ENCODE measurements around the gene VIPR1. TPM values are rescaled to one million over a fixed set of nuclear protein-coding genes. Genes with fewer than 3 reads are reported as not detected.

The VIPR1 gene
- total RNA-seq, 1 donor from 2014 or later: 0.52 TPM

DNA sequence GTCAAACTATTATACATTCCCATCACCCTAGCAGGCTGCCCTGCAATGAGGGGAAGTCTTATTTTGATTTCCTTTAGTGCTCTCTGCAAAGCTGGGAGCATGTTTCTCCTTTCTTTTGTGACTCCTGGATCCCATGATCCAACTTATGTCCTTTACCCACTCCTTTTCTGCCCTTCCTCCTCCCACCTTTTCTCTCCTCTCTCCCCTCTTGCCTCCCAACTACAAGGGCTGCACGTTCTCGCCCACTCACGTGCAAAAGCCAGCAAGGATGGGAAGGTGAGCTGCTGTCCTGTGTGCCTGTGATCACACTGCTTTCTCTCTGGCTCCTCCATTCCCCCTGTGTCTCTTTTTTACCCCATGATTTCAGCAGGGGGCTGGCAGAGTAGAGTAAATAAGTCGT is 6.1 kb downstream of the VIPR1 start:
- intact Hi-C loops (cut with micrococcal nuclease): no loop called here
- no peak overlapping the region for H3K4me3 Mint-ChIP-seq (ENCODE audit: low read depth)
- peaks cover 6% of the 10 kb centered on the region for H3K27me3 Mint-ChIP-seq (ENCODE audit: low read depth)
- no peak for DNase-seq (ENCODE audit: low spot score)
- H3K9me3 Mint-ChIP-seq: no peaks in the 10 kb centered on the region
- H3K4me1 Mint-ChIP-seq (ENCODE audit: low read depth): peaks cover 10% of the 10 kb centered on the region
- no peaks in the 10 kb centered on the region for H3K36me3 Mint-ChIP-seq (ENCODE audit: low read depth)
- H3K27ac Mint-ChIP-seq: no peak overlapping the region

DNA sequence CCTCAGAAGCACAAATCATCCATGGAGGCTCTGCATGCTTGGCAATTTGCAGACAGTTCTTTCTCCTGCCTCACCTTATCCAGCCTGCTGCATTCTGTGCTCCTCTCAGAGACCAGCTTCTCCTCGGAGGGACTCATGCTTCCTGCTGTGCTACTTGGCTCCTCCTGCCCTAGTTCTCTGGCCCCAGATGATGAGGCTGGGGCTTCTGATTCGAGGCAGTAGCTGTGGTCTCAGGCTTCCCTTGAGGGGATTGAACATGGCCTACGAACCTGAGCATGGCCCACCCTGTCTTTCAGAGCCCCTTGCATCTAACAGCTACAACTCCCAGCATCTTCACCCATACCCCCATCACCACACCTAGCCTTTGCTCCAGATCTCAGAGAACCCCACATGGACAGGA is 6.7 kb downstream of the VIPR1 start:
- Mint-ChIP-seq H3K27ac (no peak overlapping the region), H3K4me3 (ENCODE audit: low read depth) (no peak overlapping the region), H3K9me3 (no peaks in the 10 kb centered on the region), H3K36me3 (ENCODE audit: low read depth) (no peaks in the 10 kb centered on the region), H3K4me1 (ENCODE audit: low read depth) (peaks cover 10% of the 10 kb centered on the region), H3K27me3 (ENCODE audit: low read depth) (peaks cover 6% of the 10 kb centered on the region)
- intact Hi-C loops (cut with micrococcal nuclease): no loop called here
- DNase-seq (ENCODE audit: low spot score): no peak

DNA sequence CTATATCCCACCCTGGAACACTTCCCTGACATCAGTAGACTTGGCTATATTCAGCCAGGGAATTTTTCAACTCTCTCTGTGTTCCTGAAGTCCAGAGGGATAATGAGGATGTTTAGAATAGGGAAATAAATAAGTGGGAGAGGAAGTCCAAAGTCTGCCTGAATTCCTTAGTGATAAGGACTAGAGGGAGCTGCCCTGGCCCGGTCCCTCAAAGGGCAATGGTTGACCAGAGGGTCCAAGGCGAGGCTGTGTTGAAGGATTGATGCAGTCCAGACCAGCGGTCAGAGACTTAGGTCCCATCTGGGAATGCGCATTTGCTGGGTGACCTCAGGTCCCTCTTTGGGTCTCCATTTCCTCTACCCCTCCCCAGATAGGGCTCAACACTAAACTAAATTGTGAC is 7.9 kb downstream of the VIPR1 start:
- H3K4me1 Mint-ChIP-seq (ENCODE audit: low read depth): peaks cover 10% of the 10 kb centered on the region
- no peak overlapping the region for H3K4me3 Mint-ChIP-seq (ENCODE audit: low read depth)
- H3K27ac Mint-ChIP-seq: no peak overlapping the region
- no peak for DNase-seq (ENCODE audit: low spot score)
- peaks cover 3% of the 10 kb centered on the region for H3K27me3 Mint-ChIP-seq (ENCODE audit: low read depth)
- no peaks in the 10 kb centered on the region for H3K36me3 Mint-ChIP-seq (ENCODE audit: low read depth)
- intact Hi-C loops (cut with micrococcal nuclease): no loop called here
- H3K9me3 Mint-ChIP-seq: no peaks in the 10 kb centered on the region

DNA sequence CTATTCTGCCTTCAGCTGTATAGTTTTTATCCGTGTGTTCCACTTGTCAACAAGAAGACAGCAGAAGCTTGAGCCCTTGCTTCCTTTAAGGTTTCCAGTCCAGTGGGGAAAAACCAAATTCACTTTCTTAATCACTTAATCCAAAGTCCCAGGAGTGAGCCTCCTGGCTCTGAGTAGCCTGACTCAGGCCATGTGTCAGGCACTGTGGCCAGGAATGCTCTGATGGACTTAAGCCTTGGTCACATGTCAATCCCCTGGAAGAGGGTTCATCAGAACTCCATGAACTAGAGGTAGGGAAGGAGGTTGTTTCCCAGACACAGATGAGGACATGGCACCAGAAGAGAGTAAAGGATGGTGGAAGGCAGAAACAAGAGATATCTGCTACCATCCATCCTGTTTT is 8.8 kb downstream of the VIPR1 start:
- no peak overlapping the region for H3K4me3 Mint-ChIP-seq (ENCODE audit: low read depth)
- no peak overlapping the region for H3K27ac Mint-ChIP-seq
- no peak for DNase-seq (ENCODE audit: low spot score)
- no peaks in the 10 kb centered on the region for H3K36me3 Mint-ChIP-seq (ENCODE audit: low read depth)
- H3K4me1 Mint-ChIP-seq (ENCODE audit: low read depth): peaks cover 10% of the 10 kb centered on the region
- peaks cover 3% of the 10 kb centered on the region for H3K27me3 Mint-ChIP-seq (ENCODE audit: low read depth)
- H3K9me3 Mint-ChIP-seq: no peaks in the 10 kb centered on the region
- intact Hi-C loops (cut with micrococcal nuclease): no loop called here

DNA sequence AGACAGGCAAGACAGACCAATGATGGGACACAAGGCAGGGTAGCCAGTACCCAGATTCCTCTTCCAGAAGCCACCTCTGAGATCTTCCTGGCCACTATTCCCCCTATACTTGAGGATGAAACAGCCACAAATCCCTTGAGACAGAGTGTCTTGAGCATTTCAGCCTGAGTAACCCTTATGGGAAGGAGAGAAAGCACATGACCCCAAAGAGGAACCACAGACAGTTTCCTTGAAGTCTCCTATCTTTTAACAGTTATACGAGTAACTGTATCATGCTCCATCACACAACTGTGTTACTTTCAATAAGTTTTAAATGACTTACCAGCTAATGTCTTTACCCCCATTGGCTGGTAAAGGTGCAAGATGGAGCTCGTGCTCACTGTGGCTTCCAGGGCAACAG is 9.3 kb downstream of the VIPR1 start:
- intact Hi-C loops (cut with micrococcal nuclease): no loop called here
- Mint-ChIP-seq H3K27ac (no peak overlapping the region), H3K36me3 (ENCODE audit: low read depth) (no peaks in the 10 kb centered on the region), H3K4me3 (ENCODE audit: low read depth) (no peak overlapping the region), H3K9me3 (no peaks in the 10 kb centered on the region), H3K4me1 (ENCODE audit: low read depth) (peaks cover 10% of the 10 kb centered on the region), H3K27me3 (ENCODE audit: low read depth) (peaks cover 3% of the 10 kb centered on the region)
- DNase-seq (ENCODE audit: low spot score): no peak

DNA sequence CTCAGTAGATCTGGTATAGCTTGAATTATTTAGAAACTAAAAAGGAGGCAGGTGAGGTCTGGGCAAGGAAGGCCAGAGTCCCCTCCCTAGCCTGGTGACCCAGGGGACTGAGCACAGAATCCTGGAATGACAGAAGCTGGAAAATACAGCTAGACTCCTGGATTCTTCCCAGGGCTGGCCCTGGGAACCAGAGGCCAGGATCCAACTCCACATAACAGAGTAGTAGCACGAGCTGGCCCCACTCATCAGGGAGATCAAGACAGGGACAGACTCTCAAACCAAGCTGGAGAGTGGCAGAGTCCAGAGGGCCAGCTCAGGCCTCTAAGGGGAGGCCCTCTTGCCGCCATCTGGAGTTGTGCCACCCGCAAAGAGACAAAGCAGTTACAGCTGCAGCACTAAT is 10.7 kb downstream of the VIPR1 start:
- Mint-ChIP-seq H3K4me1 (ENCODE audit: low read depth) (peaks cover 4% of the 10 kb centered on the region), H3K4me3 (ENCODE audit: low read depth) (no peak overlapping the region)

DNA sequence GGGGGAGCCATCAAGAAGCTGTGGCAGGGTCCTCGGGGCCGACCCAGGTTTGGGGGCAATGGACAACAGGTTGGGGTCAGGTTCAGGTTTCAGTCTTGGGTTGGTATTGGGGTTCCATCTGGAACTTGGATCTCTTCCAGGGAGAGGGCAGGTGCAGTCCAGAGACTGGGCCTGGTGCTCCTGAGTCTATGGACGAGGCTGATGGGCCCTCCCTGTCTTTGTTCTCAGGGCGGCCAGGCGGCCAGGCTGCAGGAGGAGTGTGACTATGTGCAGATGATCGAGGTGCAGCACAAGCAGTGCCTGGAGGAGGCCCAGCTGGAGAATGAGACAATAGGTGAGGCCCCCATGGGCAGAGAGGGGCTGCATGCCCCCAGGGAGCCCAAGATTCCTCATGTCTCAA is 11.1 kb downstream of the VIPR1 start:
- H3K27ac Mint-ChIP-seq: no peak overlapping the region
- no peak overlapping the region for H3K4me3 Mint-ChIP-seq (ENCODE audit: low read depth)
- H3K36me3 Mint-ChIP-seq (ENCODE audit: low read depth): no peaks in the 10 kb centered on the region
- H3K9me3 Mint-ChIP-seq: no peaks in the 10 kb centered on the region
- H3K4me1 Mint-ChIP-seq (ENCODE audit: low read depth): peaks cover 4% of the 10 kb centered on the region
- peaks cover 3% of the 10 kb centered on the region for H3K27me3 Mint-ChIP-seq (ENCODE audit: low read depth)
- intact Hi-C loops (cut with micrococcal nuclease): no loop called here
- DNase-seq (ENCODE audit: low spot score): no peak

More for the DNA sequence above, 10.7 kb downstream of the VIPR1 start:
- Mint-ChIP-seq H3K27ac (no peak overlapping the region), H3K9me3 (no peaks in the 10 kb centered on the region), H3K27me3 (ENCODE audit: low read depth) (peaks cover 3% of the 10 kb centered on the region), H3K36me3 (ENCODE audit: low read depth) (no peaks in the 10 kb centered on the region)
- no peak for DNase-seq (ENCODE audit: low spot score)
- intact Hi-C loops (cut with micrococcal nuclease): no loop called here

DNA sequence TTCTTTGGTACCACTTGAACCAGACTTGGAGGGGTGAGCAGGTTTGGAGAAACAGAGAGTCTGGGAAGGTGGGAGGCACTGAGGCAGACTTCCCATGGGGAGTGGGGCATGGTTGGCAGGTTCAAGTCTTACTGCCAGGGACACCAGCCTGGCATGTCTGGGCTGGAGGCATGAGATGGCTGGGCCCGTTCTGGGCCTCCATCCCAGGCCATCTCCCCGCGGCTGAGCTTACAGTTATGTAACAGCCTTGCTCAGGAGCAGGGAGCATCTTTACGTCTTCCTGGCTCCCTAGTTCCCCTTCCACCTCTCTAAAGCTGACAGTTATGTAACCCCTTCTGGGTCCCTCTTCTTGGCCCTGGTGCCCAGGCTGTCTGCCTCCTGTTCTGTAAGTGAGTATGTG is 12.4 kb downstream of the VIPR1 start:
- no peak overlapping the region for H3K4me3 Mint-ChIP-seq (ENCODE audit: low read depth)
- no peaks in the 10 kb centered on the region for H3K9me3 Mint-ChIP-seq
- H3K36me3 Mint-ChIP-seq (ENCODE audit: low read depth): no peaks in the 10 kb centered on the region
- H3K27ac Mint-ChIP-seq: no peak overlapping the region
- no peaks in the 10 kb centered on the region for H3K27me3 Mint-ChIP-seq (ENCODE audit: low read depth)
- intact Hi-C loops (cut with micrococcal nuclease): no loop called here
- H3K4me1 Mint-ChIP-seq (ENCODE audit: low read depth): peaks cover 9% of the 10 kb centered on the region
- no peak for DNase-seq (ENCODE audit: low spot score)

DNA sequence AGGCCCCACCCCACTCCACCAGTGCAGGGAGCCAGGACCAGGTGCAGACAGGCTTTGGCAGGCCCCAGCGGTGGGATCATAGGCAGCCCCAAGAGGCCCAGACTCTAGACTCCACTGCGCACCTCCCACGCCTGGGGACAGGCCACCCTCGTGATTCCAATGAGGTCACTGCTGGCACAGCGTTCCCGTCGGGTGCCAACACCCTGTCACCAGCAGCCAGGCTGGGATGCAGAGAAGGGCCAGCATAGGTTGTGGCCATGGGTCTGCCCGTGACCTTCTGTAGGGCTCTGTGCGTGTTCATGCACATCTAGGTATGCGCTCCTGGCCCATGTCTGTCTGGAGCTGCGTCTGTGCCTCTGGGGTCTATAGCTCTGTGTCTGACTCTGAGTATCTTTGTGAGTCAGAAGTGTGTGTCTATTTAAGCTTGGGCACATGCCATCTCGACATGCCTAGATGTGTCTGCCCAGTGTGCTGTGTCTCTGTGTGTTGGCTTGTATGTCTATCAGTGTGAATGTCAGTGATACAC is 13.0 kb downstream of the VIPR1 start:
- Mint-ChIP-seq H3K36me3 (ENCODE audit: low read depth) (no peaks in the 10 kb centered on the region), H3K4me1 (ENCODE audit: low read depth) (peaks cover 13% of the 10 kb centered on the region), H3K9me3 (no peaks in the 10 kb centered on the region), H3K4me3 (ENCODE audit: low read depth) (no peak overlapping the region), H3K27ac (no peak overlapping the region), H3K27me3 (ENCODE audit: low read depth) (no peaks in the 10 kb centered on the region)
- intact Hi-C loops (cut with micrococcal nuclease): no loop called here
- DNase-seq (ENCODE audit: low spot score): no peak

DNA sequence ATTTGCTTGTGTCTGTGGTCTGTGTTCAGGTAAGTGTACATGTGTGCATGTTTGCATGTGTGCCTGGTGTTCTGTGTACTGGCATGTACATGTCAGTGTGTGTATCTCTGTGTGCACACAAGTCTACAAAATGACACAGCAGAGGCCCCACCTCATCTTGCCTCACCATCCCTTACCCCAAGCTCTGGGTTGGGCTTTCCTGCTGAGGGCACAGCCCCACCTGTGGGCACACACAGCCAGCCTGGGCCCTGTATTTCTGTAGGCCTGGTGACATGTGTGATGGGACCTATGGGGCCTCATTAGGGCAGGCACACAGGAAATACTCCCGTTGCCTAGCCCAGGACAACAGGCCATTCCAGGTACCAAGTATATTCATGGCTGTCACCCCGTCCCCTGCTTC is 13.5 kb downstream of the VIPR1 start:
- no peaks in the 10 kb centered on the region for H3K27me3 Mint-ChIP-seq (ENCODE audit: low read depth)
- H3K9me3 Mint-ChIP-seq: no peaks in the 10 kb centered on the region
- H3K4me1 Mint-ChIP-seq (ENCODE audit: low read depth): peaks cover 13% of the 10 kb centered on the region
- intact Hi-C loops (cut with micrococcal nuclease): no loop called here
- H3K4me3 Mint-ChIP-seq (ENCODE audit: low read depth): no peak overlapping the region
- DNase-seq (ENCODE audit: low spot score): no peak
- H3K36me3 Mint-ChIP-seq (ENCODE audit: low read depth): no peaks in the 10 kb centered on the region
- no peak overlapping the region for H3K27ac Mint-ChIP-seq

DNA sequence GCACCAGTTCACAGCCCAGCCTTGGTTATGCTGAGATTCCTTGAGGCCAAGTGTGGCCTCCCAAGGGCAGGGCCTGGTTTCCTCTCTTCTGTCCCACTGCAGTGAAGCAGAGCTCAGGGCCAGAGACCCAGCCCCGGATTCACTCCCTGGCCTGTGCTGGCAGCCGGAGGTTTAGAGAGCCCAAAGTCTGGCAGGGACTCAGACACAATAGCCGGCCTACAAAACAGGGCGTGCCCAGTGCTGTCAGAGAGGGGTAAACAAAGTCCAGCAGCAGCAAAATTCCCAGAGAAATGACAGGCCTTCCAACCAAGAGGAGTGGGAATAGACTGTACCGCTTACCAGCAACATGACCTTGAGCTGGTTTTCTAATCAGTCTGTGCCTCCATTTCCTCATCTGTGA is 14.0 kb downstream of the VIPR1 start:
- H3K4me3 Mint-ChIP-seq (ENCODE audit: low read depth): no peak overlapping the region
- no peak for DNase-seq (ENCODE audit: low spot score)
- H3K27ac Mint-ChIP-seq: no peak overlapping the region
- intact Hi-C loops (cut with micrococcal nuclease): no loop called here
- no peaks in the 10 kb centered on the region for H3K27me3 Mint-ChIP-seq (ENCODE audit: low read depth)
- H3K4me1 Mint-ChIP-seq (ENCODE audit: low read depth): peaks cover 10% of the 10 kb centered on the region
- H3K36me3 Mint-ChIP-seq (ENCODE audit: low read depth): no peaks in the 10 kb centered on the region
- no peaks in the 10 kb centered on the region for H3K9me3 Mint-ChIP-seq

DNA sequence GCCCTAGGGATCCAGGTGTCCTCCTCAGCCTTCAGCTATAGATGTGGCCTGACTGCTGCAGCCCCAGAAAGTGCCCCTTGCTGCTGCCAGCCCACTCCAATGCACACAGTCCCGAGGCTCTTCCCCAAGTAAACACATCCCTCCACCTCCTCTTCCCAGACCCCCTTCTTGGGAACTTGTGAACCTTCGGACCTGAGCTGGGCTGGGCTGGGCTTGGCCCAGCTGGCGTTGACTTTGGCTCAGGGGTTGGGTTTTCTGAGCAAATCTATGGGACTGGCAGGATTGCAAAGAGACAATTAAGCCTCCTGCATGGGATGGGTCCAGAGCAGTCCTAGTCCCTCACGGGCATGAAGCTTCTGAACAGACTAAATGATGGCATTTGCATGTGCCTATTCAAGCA is 14.7 kb downstream of the VIPR1 start:
- H3K4me3 Mint-ChIP-seq (ENCODE audit: low read depth): no peak overlapping the region
- DNase-seq (ENCODE audit: low spot score): no peak
- peaks cover 9% of the 10 kb centered on the region for H3K4me1 Mint-ChIP-seq (ENCODE audit: low read depth)
- H3K27ac Mint-ChIP-seq: no peak overlapping the region
- no peaks in the 10 kb centered on the region for H3K36me3 Mint-ChIP-seq (ENCODE audit: low read depth)
- no peaks in the 10 kb centered on the region for H3K27me3 Mint-ChIP-seq (ENCODE audit: low read depth)
- intact Hi-C loops (cut with micrococcal nuclease): no loop called here
- H3K9me3 Mint-ChIP-seq: no peaks in the 10 kb centered on the region

DNA sequence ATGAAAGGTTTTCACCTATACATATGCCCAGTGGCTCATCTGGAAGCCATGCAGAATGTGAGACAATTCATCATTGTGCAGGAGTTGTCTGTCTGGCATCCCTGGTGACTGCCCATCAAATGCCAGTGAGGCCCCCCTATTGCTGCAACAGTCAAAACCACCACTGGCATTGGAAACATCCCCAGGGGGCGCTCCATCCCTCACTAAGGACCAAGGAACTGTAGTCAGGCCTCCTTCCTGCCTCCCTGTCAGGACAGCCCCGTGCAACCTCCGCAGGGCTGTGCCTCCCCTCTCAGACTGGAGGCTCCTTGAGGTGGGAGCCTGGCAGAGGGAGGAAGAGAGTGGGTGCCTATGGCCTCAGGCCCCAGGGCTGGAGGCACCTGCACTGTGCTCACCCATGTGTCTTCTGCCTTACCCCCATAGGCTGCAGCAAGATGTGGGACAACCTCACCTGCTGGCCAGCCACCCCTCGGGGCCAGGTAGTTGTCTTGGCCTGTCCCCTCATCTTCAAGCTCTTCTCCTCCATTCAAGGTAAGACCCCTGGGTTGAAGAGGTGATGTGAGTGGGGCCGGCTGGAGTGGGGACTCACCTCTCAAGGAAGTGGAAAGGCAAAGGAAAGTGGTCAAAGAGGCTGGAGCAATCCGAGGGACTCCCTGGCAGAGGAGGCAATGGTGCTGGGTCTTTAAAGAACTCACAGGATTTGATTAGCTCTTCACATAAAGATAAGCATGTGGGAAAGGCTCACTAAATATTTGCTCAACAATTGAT is 16.5 kb downstream of the VIPR1 start:
- H3K27me3 Mint-ChIP-seq (ENCODE audit: low read depth): no peaks in the 10 kb centered on the region
- intact Hi-C loops (cut with micrococcal nuclease): no loop called here
- no peaks in the 10 kb centered on the region for H3K9me3 Mint-ChIP-seq
- peaks cover 9% of the 10 kb centered on the region for H3K4me1 Mint-ChIP-seq (ENCODE audit: low read depth)
- no peak for DNase-seq (ENCODE audit: low spot score)
- no peak overlapping the region for H3K27ac Mint-ChIP-seq
- no peak overlapping the region for H3K4me3 Mint-ChIP-seq (ENCODE audit: low read depth)
- no peaks in the 10 kb centered on the region for H3K36me3 Mint-ChIP-seq (ENCODE audit: low read depth)
